Fibroblast of lung (primary cell): ENCODE data around the gene LDLRAD4. TPM values are rescaled to one million over a fixed set of nuclear protein-coding genes. Genes with fewer than 3 reads are reported as not detected.

Source experiments
- DNase-seq, 2 donors: peaks; one replicate each; pipeline versions ENCODE4 v3.0.0 to v3.0.0-alpha.2; 2010; ENCODE audit warnings: low read depth in 2 of 2
- H2AFZ ChIP-seq: 2 replicates; pipeline ENCODE4 v1.5.1; 2012; ENCODE audit warnings: low read length, control low read depth, inconsistent platforms
- H3K27ac ChIP-seq: 2 replicates; pipeline ENCODE4 v1.5.1; 2011; ENCODE audit warnings: low read length, control low read depth; ENCODE audit not compliant: insufficient read depth
- H3K27me3 ChIP-seq: 2 replicates; pipeline ENCODE4 v1.5.1; 2011; ENCODE audit warnings: mild to moderate bottlenecking, low read length; ENCODE audit not compliant: control insufficient read depth, insufficient read depth
- H3K36me3 ChIP-seq: 2 replicates; pipeline ENCODE4 v1.5.1; 2011; ENCODE audit warnings: low read length; ENCODE audit not compliant: control insufficient read depth, insufficient read depth
- H3K4me1 ChIP-seq: 2 replicates; pipeline ENCODE4 v1.5.1; 2011; ENCODE audit warnings: low read length; ENCODE audit not compliant: control insufficient read depth, insufficient read depth; ENCODE audit errors: extremely low read depth
- H3K4me2 ChIP-seq: 2 replicates; pipeline ENCODE4 v1.5.1; 2011; ENCODE audit warnings: low read length, control low read depth; ENCODE audit not compliant: insufficient read depth; ENCODE audit errors: extremely low read depth
- H3K4me3 ChIP-seq, 4 experiments: fragments of 200-600 bp in 1 of 4; sonication (generic) in 1 of 4; replicated peaks in 1 of 4; 2 replicates each; pipeline ENCODE4 v1.5.1; 2011 to 2016; ENCODE audit warnings: low read length in 4 of 4, low read depth in 3 of 4, mild to moderate bottlenecking in 3 of 4, control low read depth in 2 of 4, inconsistent platforms in 1 of 4, mixed read lengths in 1 of 4; ENCODE audit not compliant: insufficient read depth in 1 of 4; ENCODE audit errors: control extremely low read depth in 1 of 4
- H3K79me2 ChIP-seq: 2 replicates; pipeline ENCODE4 v1.5.1; 2012; ENCODE audit warnings: mild to moderate bottlenecking, low read length, inconsistent platforms; ENCODE audit not compliant: control insufficient read depth, insufficient read depth
- H3K9ac ChIP-seq: 2 replicates; pipeline ENCODE4 v1.5.1; 2011; ENCODE audit warnings: mild to moderate bottlenecking, low read length, control low read depth; ENCODE audit not compliant: insufficient read depth
- H3K9me3 ChIP-seq: 2 replicates; pipeline ENCODE4 v1.5.1; 2012; ENCODE audit warnings: low read depth, low read length; ENCODE audit not compliant: control insufficient read depth, insufficient read depth
- H4K20me1 ChIP-seq: 2 replicates; pipeline ENCODE4 v1.5.1; 2011; ENCODE audit warnings: low read length; ENCODE audit not compliant: control insufficient read depth, insufficient read depth; ENCODE audit errors: extremely low read depth
- EZH2 ChIP-seq: IDR thresholded peaks from 2 replicates; pipeline ENCODE4 v1.5.1; 2012; ENCODE audit warnings: low read length, control low read depth, mild to moderate bottlenecking; ENCODE audit errors: missing control alignments
- polyA plus RNA-seq, 2 donors: library from polyadenylated mRNA; depleted of rRNA in 1 of 2; stranded (reverse) in 1 of 2; unstranded in 1 of 2; fragments of >200 nt; gene quantifications; 2 replicates each; pipeline ENCODE4 v1.2.1, GENCODE V29; 2011 to 2012; ENCODE audit warnings: missing spikeins in 1 of 2
- total RNA-seq: library from RNA; depleted of rRNA; stranded (reverse); fragments of >200 nt; gene quantifications from 2 replicates; pipeline ENCODE4 v1.2.1, GENCODE V29; 2014
- TF ChIP-seq, protein P1 (sequence below), 2 donors: IDR thresholded peaks in 1 of 2; conservative IDR thresholded peaks in 1 of 2; 1 replicate in 1 of 2; 2 replicates in 1 of 2; pipeline ENCODE4 v1.5.1; 2011 to 2012; ENCODE audit warnings: low read length in 2 of 2, control low read depth in 1 of 2, inconsistent platforms in 1 of 2, low read depth in 1 of 2, mild to moderate bottlenecking in 1 of 2

Gene LDLRAD4
- total and polyA plus RNA-seq, 2 donors (not counting 1 experiment from before 2014, with no cell fraction given) = not detected

- Histone ChIP-seq H4K20me1 (no peaks in the 10 kb centered on the region), H3K9me3 (no peaks in the 10 kb centered on the region), H3K4me3 (no peak overlapping the region), H3K4me1 (no peaks in the 10 kb centered on the region), H3K27ac (no peak overlapping the region), H3K27me3 (no peaks in the 10 kb centered on the region), H3K36me3 (no peaks in the 10 kb centered on the region), H3K79me2 (no peaks in the 10 kb centered on the region), H3K9ac (no peak overlapping the region), H3K4me2 (no peak overlapping the region), H2AFZ (no peak overlapping the region)
- TF ChIP-seq EZH2 = no peak
- TF ChIP-seq, protein P1, sequence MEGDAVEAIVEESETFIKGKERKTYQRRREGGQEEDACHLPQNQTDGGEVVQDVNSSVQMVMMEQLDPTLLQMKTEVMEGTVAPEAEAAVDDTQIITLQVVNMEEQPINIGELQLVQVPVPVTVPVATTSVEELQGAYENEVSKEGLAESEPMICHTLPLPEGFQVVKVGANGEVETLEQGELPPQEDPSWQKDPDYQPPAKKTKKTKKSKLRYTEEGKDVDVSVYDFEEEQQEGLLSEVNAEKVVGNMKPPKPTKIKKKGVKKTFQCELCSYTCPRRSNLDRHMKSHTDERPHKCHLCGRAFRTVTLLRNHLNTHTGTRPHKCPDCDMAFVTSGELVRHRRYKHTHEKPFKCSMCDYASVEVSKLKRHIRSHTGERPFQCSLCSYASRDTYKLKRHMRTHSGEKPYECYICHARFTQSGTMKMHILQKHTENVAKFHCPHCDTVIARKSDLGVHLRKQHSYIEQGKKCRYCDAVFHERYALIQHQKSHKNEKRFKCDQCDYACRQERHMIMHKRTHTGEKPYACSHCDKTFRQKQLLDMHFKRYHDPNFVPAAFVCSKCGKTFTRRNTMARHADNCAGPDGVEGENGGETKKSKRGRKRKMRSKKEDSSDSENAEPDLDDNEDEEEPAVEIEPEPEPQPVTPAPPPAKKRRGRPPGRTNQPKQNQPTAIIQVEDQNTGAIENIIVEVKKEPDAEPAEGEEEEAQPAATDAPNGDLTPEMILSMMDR (conservative IDR thresholded peaks at IDR 0.05 in 1 of 2, IDR thresholded peaks at IDR 0.05 in 1 of 2; ENCODE audit: low read depth in 1 of 2, low read length in 2 of 2) = no peak
- no peak for DNase-seq
Observed at GRCh38 chr18:13412017-13412416, 193.5 kb downstream of the LDLRAD4 start.

GRCh38 chr18:13412901-13413300 is 194.3 kb downstream of the LDLRAD4 start:
- TF ChIP-seq EZH2 = no peak
- Histone ChIP-seq H4K20me1 (no peaks in the 10 kb centered on the region), H3K4me3 (no peak overlapping the region)

GRCh38 chr18:13414102-13414501 is 195.5 kb downstream of the LDLRAD4 start:
- Histone ChIP-seq H2AFZ (no peak overlapping the region), H3K9me3 (no peaks in the 10 kb centered on the region), H3K27ac (no peak overlapping the region), H4K20me1 (no peaks in the 10 kb centered on the region), H3K4me3 (no peak overlapping the region), H3K79me2 (no peaks in the 10 kb centered on the region), H3K4me1 (no peaks in the 10 kb centered on the region), H3K27me3 (no peaks in the 10 kb centered on the region), H3K9ac (no peak overlapping the region), H3K36me3 (no peaks in the 10 kb centered on the region), H3K4me2 (no peak overlapping the region)
- TF ChIP-seq EZH2 = no peak
- TF ChIP-seq, protein P1 (conservative IDR thresholded peaks at IDR 0.05 in 1 of 2, IDR thresholded peaks at IDR 0.05 in 1 of 2; ENCODE audit: low read depth in 1 of 2, low read length in 2 of 2) = no peak
- no peak for DNase-seq

More at GRCh38 chr18:13412901-13413300, 194.3 kb downstream of the LDLRAD4 start:
- DNase-seq = no peak
- H2AFZ ChIP-seq = no peak overlapping the region
- no peaks in the 10 kb centered on the region for H3K27me3 ChIP-seq
- no peaks in the 10 kb centered on the region for H3K9me3 ChIP-seq
- H3K27ac ChIP-seq = no peak overlapping the region
- H3K9ac ChIP-seq = no peak overlapping the region
- H3K79me2 ChIP-seq = no peaks in the 10 kb centered on the region
- no peak overlapping the region for H3K4me2 ChIP-seq
- no peaks in the 10 kb centered on the region for H3K36me3 ChIP-seq
- H3K4me1 ChIP-seq = no peaks in the 10 kb centered on the region
